GM12865 (cell line): ENCODE results near the gene BRPF1.
A peak's percentile ranks its signal among the peaks of the same experiment; 100 is the strongest.

ENCODE experiments used
- DNase-seq: peaks from one replicate; pipeline ENCODE4 v3.0.0; 2010; ENCODE audit warnings: low read depth
- H3K4me3 ChIP-seq: 2 replicates; pipeline ENCODE4 v1.5.1; 2011; ENCODE audit warnings: mild to moderate bottlenecking, low read depth, low read length, control low read depth
- TF ChIP-seq, protein P1 (sequence below): IDR thresholded peaks from 2 replicates; pipeline ENCODE4 v1.5.1; 2011; ENCODE audit warnings: low read length, control low read depth, low read depth, inconsistent platforms; ENCODE audit not compliant: insufficient read depth; ENCODE audit errors: missing control alignments

BRPF1 gene

DNA sequence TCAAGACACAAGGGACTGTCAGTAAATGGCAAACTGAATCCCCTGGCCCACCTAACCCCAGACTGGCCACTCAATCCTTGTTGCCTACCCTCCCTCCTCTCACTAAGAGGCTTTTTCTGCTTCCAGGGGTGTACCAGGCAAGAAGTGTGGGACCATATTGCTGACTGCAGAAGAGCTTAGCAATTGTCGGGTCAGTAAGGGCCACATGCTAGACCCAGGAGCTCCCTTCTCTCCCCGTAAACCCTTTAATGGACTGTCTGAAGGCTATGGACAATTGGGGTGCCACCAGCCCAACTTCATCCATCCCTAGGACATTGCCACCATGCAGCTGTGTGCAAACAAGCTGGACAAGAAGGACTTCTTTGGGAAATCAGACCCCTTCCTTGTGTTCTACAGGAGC is 19.1 kb upstream of the BRPF1 start:
- TF ChIP-seq, protein P1, sequence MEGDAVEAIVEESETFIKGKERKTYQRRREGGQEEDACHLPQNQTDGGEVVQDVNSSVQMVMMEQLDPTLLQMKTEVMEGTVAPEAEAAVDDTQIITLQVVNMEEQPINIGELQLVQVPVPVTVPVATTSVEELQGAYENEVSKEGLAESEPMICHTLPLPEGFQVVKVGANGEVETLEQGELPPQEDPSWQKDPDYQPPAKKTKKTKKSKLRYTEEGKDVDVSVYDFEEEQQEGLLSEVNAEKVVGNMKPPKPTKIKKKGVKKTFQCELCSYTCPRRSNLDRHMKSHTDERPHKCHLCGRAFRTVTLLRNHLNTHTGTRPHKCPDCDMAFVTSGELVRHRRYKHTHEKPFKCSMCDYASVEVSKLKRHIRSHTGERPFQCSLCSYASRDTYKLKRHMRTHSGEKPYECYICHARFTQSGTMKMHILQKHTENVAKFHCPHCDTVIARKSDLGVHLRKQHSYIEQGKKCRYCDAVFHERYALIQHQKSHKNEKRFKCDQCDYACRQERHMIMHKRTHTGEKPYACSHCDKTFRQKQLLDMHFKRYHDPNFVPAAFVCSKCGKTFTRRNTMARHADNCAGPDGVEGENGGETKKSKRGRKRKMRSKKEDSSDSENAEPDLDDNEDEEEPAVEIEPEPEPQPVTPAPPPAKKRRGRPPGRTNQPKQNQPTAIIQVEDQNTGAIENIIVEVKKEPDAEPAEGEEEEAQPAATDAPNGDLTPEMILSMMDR: no peak
- no peak for DNase-seq
- H3K4me3 ChIP-seq: no peak overlapping the region

DNA sequence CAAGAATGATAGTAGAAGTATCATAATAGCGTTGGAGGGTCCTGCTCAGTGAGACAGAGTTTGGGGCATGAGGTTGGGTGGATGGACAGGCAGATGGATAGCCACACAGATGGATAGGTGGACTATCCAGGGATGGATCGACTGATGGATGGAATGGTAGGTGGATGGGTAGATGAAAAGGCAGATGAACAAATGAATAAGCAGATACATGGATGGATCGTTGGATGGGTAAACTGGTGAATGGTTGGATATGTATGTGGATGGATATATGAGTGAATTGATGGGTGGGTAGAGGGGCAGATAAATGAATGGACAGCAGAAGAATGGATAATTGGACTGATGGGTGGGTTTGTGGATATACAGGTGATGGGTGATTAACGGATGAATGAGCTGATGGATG is 18.4 kb upstream of the BRPF1 start:
- TF ChIP-seq, protein P1: no peak
- no peak for DNase-seq
- H3K4me3 ChIP-seq: no peak overlapping the region

DNA sequence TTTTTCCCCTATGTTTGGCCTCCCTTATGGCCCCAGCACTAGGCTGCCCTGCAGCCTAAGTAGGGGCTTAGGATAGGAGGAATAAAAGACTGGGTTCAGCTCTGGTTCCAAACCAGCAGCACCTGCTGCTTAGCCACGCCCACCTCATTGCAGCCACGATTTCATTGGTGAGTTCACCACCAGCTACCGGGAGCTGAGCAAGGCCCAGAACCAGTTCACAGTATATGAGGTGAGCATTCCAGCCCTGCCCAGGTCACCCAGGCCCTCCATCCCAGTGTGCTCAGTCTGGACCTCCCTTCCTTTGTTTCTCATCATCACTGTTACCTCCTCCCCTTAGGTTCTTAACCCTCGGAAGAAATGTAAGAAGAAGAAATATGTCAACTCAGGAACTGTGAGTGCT is 16.4 kb upstream of the BRPF1 start:
- TF ChIP-seq, protein P1: no peak
- H3K4me3 ChIP-seq: no peak overlapping the region
- DNase-seq: no peak

DNA sequence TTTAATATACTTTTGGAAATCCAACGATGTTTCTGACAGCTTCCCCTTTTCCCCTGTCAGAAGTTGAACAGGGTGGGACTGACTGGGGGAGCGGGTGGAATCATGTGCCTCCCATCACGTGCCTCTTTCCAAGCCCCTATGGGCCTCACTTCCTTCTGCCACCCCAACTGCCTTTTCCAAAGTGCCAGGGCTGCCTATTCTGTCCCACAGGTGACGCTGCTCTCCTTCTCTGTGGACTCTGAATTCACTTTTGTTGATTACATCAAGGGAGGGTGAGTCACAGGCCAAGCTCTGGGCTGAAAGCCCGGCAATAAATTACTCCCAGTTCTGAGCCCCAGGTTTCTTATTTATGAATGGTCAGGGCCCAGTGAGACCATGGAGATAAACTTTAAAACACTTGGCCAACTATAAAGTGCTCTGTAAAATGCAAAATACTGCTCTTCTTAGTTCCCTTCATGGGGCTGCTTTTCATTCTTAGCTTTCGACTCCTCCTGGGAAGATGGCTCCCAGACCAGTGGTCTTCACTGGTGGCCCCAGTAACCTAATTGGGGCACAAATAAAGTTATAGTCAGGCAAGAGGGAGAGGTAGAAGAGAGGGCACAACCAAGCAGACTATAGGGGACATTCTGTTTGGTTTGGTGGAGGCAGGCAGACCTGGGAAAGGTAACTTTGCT is 15.6 kb upstream of the BRPF1 start:
- TF ChIP-seq, protein P1: peak; percentile 27
- no peak overlapping the region for H3K4me3 ChIP-seq
- DNase-seq: no peak

DNA sequence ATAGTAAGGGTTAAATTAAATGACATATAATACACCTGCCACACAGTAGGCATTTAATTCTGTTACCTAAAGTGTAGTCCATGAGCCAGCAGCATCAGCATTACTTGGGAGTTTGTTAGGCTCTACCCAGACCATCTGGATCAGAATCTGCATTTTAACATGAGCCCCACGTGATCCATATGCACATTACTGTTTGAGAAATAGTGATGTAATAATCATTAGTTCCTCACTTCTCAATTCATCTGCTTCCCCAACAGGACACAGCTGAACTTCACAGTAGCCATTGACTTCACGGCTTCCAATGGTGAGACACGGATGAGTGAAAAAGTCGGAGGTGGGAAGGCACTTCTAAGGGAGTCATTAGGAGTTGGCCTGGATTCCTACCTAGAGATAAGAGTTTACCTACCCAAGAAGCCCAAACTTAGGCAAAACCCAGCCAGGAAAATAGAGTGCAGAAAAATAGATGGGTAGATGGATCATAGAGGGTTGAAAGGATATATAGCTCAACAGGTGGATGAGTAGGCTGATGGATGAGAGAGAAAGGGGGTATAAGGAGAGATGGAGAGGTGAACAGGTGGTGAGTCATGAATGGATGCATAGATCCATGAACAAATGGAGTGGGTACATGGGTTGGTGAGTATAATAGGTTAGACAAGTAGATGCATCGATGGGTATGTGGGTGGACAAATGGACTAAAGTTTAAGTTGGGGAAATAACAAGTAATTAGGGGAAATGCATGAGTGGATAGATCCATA is 14.6 kb upstream of the BRPF1 start:
- no peak for DNase-seq
- no peak overlapping the region for H3K4me3 ChIP-seq
- TF ChIP-seq, protein P1: no peak

DNA sequence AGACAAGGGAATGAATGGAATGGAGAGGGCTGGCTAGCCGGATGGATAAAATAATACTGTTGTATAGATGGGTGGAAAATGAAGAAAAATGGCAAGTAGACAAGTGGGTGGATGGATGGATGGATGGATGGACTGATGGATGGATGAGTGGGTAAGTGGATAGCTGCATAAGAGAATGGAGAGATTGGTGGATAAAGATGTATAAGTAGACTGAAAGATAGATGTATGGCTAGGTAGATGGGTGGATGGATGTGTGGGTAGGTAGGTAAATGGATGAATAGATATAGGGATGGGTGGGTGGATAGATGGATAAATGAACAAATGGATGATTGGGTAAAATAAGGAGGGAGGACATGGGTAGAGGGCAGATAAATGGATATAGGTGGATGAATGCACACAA is 14.0 kb upstream of the BRPF1 start:
- TF ChIP-seq, protein P1: no peak
- no peak overlapping the region for H3K4me3 ChIP-seq
- DNase-seq: no peak

DNA sequence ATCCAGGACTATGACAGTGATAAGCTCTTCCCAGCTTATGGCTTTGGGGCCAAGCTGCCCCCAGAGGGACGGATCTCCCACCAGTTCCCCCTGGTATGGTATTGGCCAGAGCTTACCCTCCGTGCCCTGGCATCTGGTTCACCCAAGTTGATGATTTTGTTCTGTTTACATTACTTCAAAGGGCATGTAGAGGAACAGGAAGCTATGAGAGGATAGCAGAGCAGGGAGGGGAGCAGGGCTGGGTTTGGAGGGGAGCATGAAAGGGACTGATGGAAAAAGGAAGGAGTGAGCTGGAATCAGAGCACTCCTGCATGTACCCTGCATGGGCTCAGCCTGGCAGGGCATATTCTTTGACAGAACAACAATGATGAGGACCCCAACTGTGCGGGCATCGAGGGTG is 13.4 kb upstream of the BRPF1 start:
- DNase-seq: no peak
- no peak overlapping the region for H3K4me3 ChIP-seq
- TF ChIP-seq, protein P1: no peak
